Pons (tissue), 1 donor: ENCODE measurements around the gene CCDC92.
A peak's percentile ranks its signal among the peaks of the same experiment; 100 is the strongest.
"Not testable (repeated sequence)": the region's sequence is repeated elsewhere in the genome, so short reads cannot be mapped to it uniquely, and the experiment has no call there.

Experiments
- DNase-seq: peaks from one replicate; pipeline ENCODE4 v3.0.0-alpha.2; 2016; ENCODE audit warnings: low spot score

The CCDC92 gene

GRCh38 chr12:123949770-123950165 is 22.9 kb downstream of the CCDC92 start:
- DNase-seq = no peak

DNA sequence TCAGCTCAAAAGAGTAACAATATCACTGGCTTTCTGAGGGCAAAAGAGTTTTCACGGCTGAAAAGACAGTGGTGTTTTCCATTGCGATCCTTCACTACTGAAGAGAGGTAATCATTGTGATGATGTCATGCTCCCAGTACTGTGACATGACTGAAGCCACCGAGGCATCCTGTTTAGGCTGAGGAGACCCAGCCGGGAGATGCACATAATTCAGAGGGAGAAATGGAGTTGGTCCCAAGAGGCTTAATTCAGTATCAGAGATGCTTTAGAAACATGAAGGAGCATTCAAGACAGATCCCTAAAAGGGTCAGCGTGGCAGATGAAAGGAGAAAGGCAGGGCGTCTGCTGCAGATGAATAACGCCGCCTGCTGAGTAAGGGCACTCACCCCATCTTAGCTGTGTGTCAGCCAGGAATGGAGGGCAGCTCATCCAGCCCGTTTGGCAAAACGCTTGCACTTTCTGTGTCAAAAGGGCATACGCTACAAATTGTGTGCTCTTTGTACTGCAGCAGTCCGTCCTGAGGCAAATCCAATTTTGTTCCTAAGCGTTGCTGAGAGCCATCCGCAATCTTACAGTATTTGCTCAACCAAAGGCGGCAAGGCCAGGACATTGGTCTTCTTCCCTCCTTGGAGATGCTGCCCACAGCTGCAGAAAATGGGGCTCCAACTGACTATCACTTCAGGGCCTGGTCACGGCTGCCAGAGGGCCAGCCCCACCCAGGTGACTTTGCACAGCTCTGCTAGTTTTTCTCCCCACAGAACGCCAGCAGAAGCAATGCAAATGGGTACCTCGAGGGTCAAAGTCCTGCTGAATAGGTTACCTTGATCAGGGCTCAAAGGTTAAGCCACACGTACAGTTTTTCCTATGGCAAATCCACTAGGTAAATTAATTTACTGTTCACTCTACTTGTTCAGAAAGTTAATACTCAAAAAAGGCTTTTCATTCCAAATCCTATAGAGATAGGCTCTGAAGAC is 23.5 kb downstream of the CCDC92 start:
- peak; percentile 63 for DNase-seq

DNA sequence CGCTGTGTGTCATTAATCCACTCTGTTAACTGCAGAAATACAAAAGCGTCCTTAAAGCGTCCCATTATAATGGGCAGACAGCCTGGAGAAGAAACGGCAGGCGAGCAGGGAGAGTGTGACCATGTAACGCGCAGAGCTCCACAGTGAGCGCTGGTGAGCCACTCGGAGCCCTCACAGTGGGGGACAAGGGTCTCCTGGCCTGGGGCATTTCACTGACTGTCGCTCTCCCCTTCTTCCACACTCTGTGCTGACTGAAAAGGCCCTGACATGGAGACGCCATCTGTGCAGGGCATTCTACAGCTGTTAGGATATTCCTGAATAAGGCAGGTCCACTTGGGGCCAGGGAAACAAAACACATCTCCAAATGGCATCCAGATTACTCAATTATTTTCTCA is 24.2 kb downstream of the CCDC92 start:
- peak; percentile 69 for DNase-seq

GRCh38 chr12:123947531-123947930 is 25.1 kb downstream of the CCDC92 start:
- DNase-seq = not testable (repeated sequence)

DNA sequence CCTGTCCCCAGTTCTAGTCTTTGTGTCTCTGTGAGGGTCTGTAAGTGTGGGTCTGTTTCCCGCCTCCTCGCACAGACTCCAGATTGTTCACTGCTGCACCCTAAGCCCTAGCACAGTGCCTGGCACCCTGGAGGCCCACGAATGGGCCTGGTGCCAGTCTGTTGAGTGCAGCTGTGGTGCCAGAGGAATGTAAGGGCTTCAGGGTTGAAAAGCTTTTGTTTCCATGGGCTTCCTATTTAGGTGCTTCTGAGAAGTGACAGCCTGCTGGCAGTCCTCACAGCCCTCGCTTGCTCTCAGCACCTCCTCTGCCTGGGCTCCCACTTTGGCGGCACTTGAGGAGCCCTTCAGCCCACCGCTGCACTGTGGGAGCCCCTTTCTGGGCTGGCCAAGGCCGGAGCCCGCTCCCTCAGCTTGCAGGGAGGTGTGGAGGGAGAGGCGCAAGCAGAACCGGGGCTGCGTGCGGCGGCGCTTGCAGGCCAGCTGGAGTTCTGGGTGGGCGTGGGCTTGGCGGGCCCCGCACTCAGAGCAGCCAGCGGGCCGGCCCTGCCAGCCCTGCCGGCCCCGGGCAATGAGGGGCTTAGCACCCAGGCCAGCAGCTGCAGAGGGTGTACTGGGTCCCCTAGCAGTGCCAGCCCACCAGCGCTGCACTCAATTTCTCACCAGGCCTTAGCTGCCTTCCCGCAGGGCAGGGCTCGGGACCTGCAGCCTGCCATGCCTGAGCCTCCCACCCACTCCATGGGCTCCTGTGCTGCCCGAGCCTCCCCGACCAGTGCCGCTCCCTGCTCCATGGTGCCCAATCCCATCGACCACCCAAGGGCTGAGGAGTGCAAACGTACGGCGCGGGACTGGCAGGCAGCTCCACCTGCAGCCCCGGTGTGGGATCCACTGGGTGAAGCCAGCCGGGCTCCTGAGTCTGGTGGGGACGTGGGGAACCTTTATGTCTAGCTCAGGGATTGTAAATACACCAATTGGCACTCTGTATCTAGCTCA is 25.8 kb downstream of the CCDC92 start:
- peak; percentile 58 for DNase-seq

GRCh38 chr12:123946152-123946515 is 26.5 kb downstream of the CCDC92 start:
- DNase-seq = no peak

DNA sequence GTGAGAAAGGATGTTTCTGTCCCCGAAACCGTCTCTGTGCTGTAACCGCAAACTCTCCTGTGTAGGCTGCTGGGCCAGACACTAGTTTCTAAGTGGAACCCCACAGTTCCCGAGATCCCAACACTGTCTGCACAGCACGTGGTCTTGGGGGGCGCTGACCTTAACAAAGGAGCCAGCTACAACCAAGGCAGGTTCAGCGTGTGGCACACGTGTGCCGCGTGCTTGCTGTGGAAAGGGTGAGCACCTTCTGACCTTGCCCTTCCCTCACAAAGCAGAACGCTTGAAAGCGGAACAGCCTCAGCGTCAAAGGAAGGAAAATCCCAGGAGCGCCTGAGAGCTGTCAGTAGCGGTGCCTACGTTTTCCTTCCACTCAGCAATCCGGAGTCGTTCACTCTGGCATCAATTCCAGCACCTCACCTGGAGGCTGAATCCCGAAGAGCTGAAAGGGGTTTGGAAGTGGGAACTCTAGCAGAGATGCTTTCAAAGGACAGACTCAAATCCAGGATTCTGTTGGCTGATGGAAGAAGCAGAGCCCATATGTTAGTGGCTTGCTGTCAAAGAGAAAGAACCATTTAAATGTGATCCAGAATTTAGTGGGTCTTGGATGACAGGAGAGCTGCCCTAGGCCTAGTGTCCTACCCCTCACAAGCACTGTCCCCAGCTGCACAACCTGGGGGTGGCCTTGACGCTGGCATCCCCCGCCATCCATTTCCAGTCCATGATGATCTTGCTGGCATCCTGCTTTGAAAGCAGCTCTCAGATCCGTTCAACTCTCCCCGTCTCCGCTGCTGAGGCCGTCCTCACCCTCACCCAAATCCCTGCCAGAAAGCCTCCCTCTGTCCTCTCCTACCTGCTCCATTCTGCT is 27.1 kb downstream of the CCDC92 start:
- no peak for DNase-seq

DNA sequence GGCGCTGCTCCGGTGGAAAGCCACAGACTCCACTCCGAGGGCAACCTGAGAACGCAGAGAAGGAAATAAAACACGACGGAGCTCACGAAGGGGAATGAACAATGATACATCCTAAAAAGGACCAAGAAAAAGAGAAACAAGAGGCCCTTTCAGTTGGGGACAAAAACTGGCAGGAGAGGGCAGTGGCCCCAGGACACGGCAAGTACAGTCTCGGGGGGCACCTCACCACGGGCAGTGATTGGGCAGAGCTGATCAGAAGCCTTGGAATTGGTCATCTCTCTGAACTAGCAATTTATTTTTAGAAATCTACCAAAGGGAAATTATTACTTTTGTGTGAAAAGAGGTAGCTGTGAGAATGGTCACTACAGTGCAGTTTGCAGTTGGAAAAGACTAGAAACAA is 27.9 kb downstream of the CCDC92 start:
- DNase-seq = no peak

- no peak for DNase-seq
Observed at GRCh38 chr12:123943816-123944215, 28.8 kb downstream of the CCDC92 start.

DNA sequence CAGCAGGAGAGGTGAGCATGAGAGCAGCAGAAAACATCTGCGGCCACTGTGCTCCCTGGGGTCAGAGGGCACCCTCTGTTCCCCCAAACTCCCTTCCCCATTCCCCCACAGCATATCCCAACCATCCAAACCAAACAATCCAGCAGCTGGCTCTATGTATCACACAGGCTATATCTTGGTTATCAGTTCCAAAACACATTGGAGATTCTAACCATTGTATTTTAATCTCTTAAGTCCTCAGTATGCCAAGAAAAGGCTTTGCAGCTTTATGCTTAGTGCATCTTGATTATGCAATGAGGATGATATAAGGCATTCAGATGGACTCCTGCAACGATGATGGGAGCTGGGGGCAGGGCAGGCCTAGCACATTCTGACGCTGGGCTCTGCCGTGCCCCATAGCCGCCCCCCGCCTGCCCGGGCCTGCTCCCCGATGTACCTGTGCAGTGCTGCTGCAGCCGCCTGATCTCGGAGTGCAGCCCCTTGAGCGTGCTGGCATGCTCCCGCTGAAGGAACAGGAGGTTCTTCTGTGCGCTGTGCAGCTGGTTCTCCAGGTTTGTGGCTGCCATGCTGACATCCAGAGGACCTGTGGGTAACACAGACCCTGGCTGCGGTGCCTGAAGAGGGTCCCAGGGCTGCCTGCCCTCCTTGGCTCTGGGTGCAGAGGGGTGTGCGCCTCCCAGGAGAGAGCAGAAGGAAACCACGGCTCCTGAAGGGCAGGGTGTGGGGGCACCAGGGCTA is 29.6 kb downstream of the CCDC92 start:
- DNase-seq = no peak

DNA sequence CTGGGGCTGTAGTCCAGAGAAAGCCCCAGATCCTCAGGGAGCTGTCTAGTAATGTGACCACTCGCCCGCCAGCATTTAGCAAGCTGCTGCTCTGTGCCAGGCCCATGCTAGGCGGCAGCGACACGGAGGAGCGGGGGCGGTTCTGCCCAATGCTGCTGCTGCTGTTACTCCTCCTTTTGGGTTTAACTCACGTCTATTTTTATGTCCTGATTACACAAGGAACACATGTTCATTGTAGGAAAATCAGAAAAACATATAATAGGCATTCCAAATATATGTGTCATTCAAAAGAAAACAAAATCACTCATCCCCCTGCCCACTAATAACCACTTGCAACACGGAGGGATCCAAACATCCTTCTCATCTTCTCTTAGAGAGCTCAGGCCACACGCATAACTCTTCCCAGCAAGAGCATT is 30.4 kb downstream of the CCDC92 start:
- DNase-seq = no peak

- DNase-seq = no peak
Observed at GRCh38 chr12:123941624-123942237, 30.9 kb downstream of the CCDC92 start.

GRCh38 chr12:123941000-123941399 is 31.6 kb downstream of the CCDC92 start:
- DNase-seq = no peak

DNA sequence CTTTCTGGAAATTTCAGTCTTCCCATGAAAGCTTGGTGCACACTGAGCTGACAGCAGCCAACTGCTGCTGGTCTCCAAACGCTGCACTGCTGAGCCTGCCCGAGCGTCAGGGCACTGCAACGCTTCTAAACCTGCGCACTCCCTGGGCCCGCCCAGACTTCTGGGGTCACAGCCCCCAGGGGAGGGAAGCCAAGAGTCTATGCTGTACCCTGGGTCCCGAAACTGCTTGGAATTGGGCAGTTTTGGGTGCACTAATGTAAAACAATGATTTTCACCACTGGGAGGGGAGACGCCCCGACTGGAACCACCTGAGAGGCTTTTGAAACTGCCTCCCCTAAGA is 32.0 kb downstream of the CCDC92 start:
- DNase-seq = no peak

DNA sequence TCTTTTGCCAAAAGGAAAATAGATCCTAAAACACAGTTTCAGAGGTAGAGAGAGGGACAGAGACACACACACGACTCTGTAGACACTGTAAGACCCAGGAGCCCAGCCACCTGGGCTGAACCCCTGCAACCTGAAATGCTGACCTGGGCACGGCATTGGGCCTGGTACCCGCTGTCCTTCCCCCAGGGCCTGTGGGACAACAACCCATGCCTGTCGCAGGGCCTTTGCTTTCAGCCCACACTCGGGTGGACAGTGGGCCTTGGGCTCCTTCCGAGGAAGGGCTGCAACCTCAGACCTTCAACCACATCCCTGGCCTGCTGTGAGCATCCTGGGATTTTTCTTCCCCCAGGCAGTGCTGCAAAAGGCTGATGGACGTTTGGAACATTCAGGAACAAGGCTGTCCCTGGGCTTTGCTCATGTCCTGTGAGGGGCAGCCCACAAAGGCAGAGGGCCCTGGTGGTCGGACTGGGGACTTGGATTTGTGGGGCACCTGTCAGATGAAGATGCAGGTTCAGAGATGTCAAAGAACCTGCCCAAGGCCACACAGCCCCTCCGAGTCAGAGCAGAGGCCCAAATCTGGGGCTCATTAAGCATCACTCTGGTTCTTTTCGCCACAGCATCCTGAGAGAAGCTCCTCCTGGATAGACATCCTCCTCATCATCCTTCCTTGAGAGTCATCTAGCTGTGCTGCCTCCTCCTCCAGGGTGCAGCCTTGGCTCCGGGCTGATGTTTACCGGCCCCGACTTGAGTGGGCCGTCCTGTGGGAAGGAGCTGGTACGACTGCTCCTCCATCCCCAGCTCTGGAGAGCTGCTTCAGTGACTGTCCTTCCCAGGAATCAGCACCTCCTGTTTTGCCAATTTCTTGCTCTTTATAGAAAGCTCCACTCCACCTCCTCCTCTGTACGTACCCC is 32.7 kb downstream of the CCDC92 start:
- no peak for DNase-seq

DNA sequence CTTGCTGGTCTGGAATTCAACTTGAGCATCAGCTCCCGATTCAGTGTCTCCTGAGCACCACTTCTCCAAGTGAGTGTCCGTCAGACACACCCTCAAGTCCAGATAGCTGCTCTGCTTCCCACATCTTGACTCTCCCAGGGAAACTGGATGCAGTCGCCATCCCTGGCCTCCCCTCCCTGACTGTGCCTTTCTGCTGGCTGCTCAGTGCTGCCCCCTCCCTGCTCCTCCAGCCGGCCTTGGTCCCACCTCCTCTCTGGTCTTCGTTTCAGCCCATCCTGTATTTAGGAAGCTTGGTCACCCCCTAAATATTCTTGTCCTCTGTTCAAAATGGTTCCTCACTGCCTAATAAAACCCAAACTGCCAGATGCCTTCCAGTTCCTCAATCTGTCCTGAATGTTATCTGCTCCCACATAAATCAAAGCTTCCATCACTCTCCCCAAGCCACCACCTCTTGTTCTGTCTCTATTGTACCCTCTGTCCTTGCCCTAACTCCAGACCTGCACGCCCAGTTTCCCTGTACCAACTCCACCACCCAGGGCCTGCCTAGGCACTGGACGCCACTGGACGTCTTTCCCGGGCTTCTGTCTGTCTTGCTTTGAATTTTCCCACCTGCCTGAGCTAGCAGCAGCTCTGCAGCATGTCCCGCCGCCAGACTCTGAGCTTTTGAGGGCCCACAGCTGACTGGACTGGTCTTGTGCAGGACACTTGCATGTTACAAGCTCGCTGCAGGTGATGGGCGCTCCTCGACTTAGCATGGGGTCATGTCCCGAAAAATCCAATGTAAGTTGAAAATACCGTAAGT is 33.8 kb downstream of the CCDC92 start:
- no peak for DNase-seq

- DNase-seq = no peak
Observed at GRCh38 chr12:123937707-123938591, 34.7 kb downstream of the CCDC92 start.
